C4-2B (cell line): ENCODE results near the gene COL6A2.

Experiments
- ZFX ChIP-seq: fragments of 450-650 bp; IDR thresholded peaks from 2 replicates; pipeline ENCODE4 v1.6.1; 2017
- TF ChIP-seq, protein P1 (sequence below): fragments of 450-650 bp; conservative IDR thresholded peaks from 2 replicates; pipeline ENCODE4 v1.5.1; 2017; ENCODE audit warnings: mild to moderate bottlenecking

DNA sequence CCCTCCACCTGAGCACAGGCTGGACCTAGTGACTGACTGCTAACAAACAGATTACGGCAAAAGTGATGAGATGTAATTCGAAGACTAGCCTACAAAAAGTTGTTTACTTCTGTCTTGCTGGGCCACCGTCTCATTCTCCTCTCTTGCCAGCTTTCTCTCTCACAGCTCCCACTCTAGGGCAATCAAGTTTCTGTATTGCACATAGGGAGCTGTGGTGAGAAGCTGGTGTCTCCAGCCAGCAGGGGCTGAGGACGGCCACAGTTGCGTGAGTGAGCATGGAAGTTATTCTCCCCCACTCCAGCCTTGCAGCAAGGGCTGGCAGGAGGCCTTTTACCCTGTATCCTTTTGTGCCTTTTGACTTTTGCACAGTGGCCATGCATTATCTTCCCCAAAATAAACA, 8.6 kb upstream of the COL6A2 start:
- TF ChIP-seq, protein P1, sequence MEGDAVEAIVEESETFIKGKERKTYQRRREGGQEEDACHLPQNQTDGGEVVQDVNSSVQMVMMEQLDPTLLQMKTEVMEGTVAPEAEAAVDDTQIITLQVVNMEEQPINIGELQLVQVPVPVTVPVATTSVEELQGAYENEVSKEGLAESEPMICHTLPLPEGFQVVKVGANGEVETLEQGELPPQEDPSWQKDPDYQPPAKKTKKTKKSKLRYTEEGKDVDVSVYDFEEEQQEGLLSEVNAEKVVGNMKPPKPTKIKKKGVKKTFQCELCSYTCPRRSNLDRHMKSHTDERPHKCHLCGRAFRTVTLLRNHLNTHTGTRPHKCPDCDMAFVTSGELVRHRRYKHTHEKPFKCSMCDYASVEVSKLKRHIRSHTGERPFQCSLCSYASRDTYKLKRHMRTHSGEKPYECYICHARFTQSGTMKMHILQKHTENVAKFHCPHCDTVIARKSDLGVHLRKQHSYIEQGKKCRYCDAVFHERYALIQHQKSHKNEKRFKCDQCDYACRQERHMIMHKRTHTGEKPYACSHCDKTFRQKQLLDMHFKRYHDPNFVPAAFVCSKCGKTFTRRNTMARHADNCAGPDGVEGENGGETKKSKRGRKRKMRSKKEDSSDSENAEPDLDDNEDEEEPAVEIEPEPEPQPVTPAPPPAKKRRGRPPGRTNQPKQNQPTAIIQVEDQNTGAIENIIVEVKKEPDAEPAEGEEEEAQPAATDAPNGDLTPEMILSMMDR: no peak
- TF ChIP-seq ZFX: no peak
